Measurements from ENCODE around the gene MACROD2.

MACROD2 gene

GRCh38 chr20:15866916-15867730, 1871.8 kb downstream of the MACROD2 start:
- CTCF ChIA-PET = interaction anchor here (0.7 kb wide), 1 partner anchor 197 kb away, joined by 5 read pairs; no protein-coding TSS in a partner anchor
- TF ChIP-seq CTCF (conservative IDR thresholded peaks at IDR 0.05; ENCODE audit: low read depth) = no peak
- DNase-seq (ENCODE audit: low spot score) = no peak
- POLR2A ChIA-PET (ENCODE audit: low non-redundant PET) = no interaction called here
- H3K27ac ChIP-seq = no peak overlapping the region

GRCh38 chr20:15867899-15868298, 1872.6 kb downstream of the MACROD2 start:
- DNase-seq (ENCODE audit: low spot score) = no peak
- ChIA-PET POLR2A (ENCODE audit: low non-redundant PET) (no interaction called here), CTCF (interaction anchor here (0.7 kb wide), 1 partner anchor 198 kb away, joined by 5 read pairs; no protein-coding TSS in a partner anchor)
- TF ChIP-seq CTCF (conservative IDR thresholded peaks at IDR 0.05; ENCODE audit: low read depth) = no peak
- H3K27ac ChIP-seq = no peak overlapping the region

DNA sequence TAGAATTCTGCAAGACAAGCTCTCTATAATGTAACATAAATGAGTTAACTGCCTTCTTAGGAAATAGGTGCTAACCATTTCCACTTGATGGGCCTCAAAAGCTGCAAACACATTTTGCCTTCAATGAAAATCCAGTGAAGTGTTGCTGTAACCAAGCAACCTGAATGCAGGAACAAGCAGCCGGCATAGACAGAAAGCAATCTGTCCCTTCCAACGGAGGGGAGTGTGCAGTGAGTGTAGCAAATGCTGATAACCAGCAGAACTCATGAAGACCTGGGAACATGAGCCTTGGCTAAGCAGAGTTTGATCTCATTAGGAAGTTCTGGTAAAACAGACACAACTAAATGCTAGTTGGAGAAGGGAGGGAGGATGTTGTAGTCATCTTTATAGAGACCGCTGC, 1880.1 kb downstream of the MACROD2 start:
- ChIA-PET CTCF (no interaction called here), POLR2A (ENCODE audit: low non-redundant PET) (no interaction called here)
- no peak for DNase-seq (ENCODE audit: low spot score)
- TF ChIP-seq CTCF (conservative IDR thresholded peaks at IDR 0.05; ENCODE audit: low read depth) = no peak
- no peak overlapping the region for H3K27ac ChIP-seq

- CTCF ChIA-PET = no interaction called here
- DNase-seq (ENCODE audit: low spot score) = no peak
These were observed 1887.2 kb downstream of the MACROD2 start for GRCh38 chr20:15882553-15882952.

GRCh38 chr20:15886250-15886649, 1890.9 kb downstream of the MACROD2 start:
- DNase-seq (ENCODE audit: low spot score) = no peak
- TF ChIP-seq CTCF (conservative IDR thresholded peaks at IDR 0.05; ENCODE audit: low read depth) = no peak
- ChIA-PET CTCF (interaction anchor here (0.6 kb wide), 1 partner anchor 758 kb away, joined by 4 read pairs; no protein-coding TSS in a partner anchor), POLR2A (ENCODE audit: low non-redundant PET) (no interaction called here)
- no peak overlapping the region for H3K27ac ChIP-seq

More at GRCh38 chr20:15882553-15882952, 1887.2 kb downstream of the MACROD2 start:
- POLR2A ChIA-PET (ENCODE audit: low non-redundant PET) = no interaction called here
- TF ChIP-seq CTCF (conservative IDR thresholded peaks at IDR 0.05; ENCODE audit: low read depth) = no peak
- H3K27ac ChIP-seq = no peak overlapping the region

DNA sequence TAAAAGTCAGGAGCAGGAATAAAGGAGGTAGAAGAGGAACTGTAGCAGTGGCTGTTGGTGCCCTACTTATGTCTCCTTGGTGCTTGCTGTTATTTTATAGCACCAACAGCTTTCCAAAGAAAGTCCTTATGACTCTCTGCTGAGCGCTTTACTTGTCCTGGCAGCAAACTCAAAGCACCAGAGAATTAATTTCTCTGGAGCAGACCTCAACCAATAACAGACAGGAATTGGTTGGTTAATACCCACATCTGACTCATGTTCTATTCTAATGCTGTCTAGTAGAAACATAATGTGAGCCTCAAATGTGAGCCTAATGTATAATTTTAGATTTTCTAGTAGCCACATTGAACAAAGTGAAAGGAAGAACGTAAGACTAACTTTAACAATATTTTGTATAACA, 1892.1 kb downstream of the MACROD2 start:
- no peak for TF ChIP-seq CTCF (conservative IDR thresholded peaks at IDR 0.05; ENCODE audit: low read depth)
- H3K27ac ChIP-seq = no peak overlapping the region
- CTCF ChIA-PET = interaction anchor here (0.6 kb wide), 1 partner anchor 117 kb away, joined by 5 read pairs; no protein-coding TSS in a partner anchor
- POLR2A ChIA-PET (ENCODE audit: low non-redundant PET) = no interaction called here
- no peak for DNase-seq (ENCODE audit: low spot score)
